LNCAP (cell line): Measurements from ENCODE around the gene ZCCHC4.

Experiments used
- TF ChIP-seq, protein P1 (sequence below): fragments of 450-650 bp; IDR thresholded peaks from 2 replicates; pipeline ENCODE4 v1.5.1; 2017; ENCODE audit warnings: mild to moderate bottlenecking

The ZCCHC4 gene

GRCh38 chr4:25367877-25368276 lies 55.3 kb downstream of the ZCCHC4 start:
- TF ChIP-seq, protein P1, sequence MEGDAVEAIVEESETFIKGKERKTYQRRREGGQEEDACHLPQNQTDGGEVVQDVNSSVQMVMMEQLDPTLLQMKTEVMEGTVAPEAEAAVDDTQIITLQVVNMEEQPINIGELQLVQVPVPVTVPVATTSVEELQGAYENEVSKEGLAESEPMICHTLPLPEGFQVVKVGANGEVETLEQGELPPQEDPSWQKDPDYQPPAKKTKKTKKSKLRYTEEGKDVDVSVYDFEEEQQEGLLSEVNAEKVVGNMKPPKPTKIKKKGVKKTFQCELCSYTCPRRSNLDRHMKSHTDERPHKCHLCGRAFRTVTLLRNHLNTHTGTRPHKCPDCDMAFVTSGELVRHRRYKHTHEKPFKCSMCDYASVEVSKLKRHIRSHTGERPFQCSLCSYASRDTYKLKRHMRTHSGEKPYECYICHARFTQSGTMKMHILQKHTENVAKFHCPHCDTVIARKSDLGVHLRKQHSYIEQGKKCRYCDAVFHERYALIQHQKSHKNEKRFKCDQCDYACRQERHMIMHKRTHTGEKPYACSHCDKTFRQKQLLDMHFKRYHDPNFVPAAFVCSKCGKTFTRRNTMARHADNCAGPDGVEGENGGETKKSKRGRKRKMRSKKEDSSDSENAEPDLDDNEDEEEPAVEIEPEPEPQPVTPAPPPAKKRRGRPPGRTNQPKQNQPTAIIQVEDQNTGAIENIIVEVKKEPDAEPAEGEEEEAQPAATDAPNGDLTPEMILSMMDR, result no peak

GRCh38 chr4:25368315-25368714 lies 55.7 kb downstream of the ZCCHC4 start:
- TF ChIP-seq, protein P1, result no peak

- TF ChIP-seq, protein P1, result no peak
Observed at GRCh38 chr4:25370242-25370641, 57.7 kb downstream of the ZCCHC4 start.

DNA sequence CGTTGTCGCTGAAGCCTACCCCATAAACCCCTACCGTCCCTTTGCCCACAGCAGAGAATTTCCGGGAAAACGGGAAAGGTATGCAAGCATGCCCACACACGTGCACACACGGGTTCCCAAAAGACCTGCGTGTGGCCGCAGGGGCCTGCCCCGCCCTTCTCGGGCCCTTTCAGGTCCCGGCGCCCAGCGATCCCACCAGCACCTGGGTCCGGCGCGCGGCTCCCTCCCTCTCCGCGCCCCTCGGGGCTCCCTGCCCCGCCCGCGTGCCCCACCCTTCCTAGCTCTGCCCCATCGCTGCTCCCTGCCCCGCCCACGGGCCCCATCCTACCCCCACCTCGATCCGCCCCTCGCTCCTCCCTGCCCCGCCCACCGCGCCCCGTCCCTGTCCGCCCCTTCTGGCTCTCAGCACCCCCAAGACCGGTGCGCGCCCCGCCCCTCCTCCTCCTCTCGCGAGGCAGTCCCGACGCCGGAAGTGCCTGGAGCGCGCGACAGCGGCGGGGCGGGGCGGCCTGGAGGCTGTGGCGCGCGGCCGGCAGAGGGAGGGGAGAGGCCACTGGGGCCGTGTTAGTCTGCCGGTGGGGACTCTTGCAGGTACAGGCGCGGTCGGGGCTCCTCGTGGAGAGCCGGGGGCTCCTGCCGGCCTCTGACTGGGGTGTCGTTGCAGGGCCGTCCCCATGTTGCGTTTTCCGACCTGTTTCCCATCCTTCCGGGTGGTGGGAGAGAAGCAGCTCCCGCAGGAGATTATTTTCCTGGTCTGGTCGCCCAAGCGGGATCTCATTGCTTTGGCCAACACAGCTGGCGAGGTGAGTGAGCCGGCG lies 64.4 kb downstream of the ZCCHC4 start, which contains the start of gene ANAPC4:
TSS of gene ANAPC4 (plus strand) at position 510 of the 818 bp plus-strand sequence. CDS start at position 675, 165 bp downstream.
- TF ChIP-seq, protein P1, result no peak

GRCh38 chr4:25377572-25378436 lies 65.2 kb downstream of the ZCCHC4 start:
- TF ChIP-seq, protein P1, result no peak

- TF ChIP-seq, protein P1, result no peak
Observed at GRCh38 chr4:25378437-25378743, 65.8 kb downstream of the ZCCHC4 start.

DNA sequence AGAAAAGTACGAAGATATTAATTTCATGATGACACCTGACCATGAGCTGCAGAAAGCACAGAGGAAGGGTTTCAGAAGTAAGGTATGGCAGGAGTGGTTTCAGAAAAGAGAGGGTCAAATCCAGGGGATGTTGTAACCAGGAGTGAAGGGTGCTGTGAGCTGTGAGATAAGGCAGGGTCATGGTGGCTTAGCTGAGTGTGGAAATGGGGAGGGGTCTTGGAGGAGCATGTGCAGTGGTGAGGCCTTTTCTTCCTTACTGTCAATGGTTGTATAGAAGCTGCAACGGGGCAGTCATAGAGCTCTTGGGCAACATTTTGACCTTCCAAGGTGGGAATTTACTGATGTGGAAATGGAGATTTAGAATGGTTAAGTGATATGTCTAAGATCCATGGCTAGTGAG lies 67.0 kb downstream of the ZCCHC4 start:
- TF ChIP-seq, protein P1, result no peak
